GM23248 (cell line): ENCODE measurements around the gene TSLP. TPM values are rescaled to one million over a fixed set of nuclear protein-coding genes. Genes with fewer than 3 reads are reported as not detected.

Experiments
- DNase-seq: peaks from one replicate; pipeline ENCODE4 v3.0.0-alpha.2; 2015
- H2AFZ ChIP-seq: fragments of 200-600 bp; sonication (generic); 2 replicates; pipeline ENCODE4 v1.6.1; 2016; ENCODE audit warnings: antibody characterized with exemption
- H3F3A ChIP-seq: fragments of 200-600 bp; sonication (generic); 2 replicates; pipeline ENCODE4 v1.6.1; 2016; ENCODE audit warnings: mild to moderate bottlenecking, antibody characterized with exemption, mixed run types; ENCODE audit not compliant: insufficient read depth
- H3K27ac ChIP-seq: fragments of 200-600 bp; sonication (generic); 2 replicates; pipeline ENCODE4 v1.5.1; 2016; ENCODE audit warnings: mild to moderate bottlenecking
- H3K27me3 ChIP-seq: fragments of 200-600 bp; sonication (generic); replicated peaks from 2 replicates; pipeline ENCODE4 v1.6.1; 2016; ENCODE audit warnings: mild to moderate bottlenecking; ENCODE audit not compliant: insufficient read depth
- H3K36me3 ChIP-seq: fragments of 200-600 bp; sonication (generic); 2 replicates; pipeline ENCODE4 v1.6.1; 2016; ENCODE audit warnings: low read depth, mild to moderate bottlenecking
- H3K4me1 ChIP-seq: fragments of 200-600 bp; sonication (generic); 2 replicates; pipeline ENCODE4 v1.6.1; 2016; ENCODE audit warnings: mild to moderate bottlenecking; ENCODE audit not compliant: insufficient read depth
- H3K4me2 ChIP-seq: fragments of 200-600 bp; sonication (generic); one replicate; pipeline ENCODE4 v1.6.1; 2016; ENCODE audit warnings: mild to moderate bottlenecking; ENCODE audit not compliant: unreplicated experiment
- H3K4me3 ChIP-seq: fragments of 200-600 bp; sonication (generic); 2 replicates; pipeline ENCODE4 v1.5.1; 2016; ENCODE audit warnings: mild to moderate bottlenecking
- H3K79me2 ChIP-seq: fragments of 200-600 bp; sonication (generic); 2 replicates; pipeline ENCODE4 v1.6.1; 2016; ENCODE audit warnings: mild to moderate bottlenecking; ENCODE audit not compliant: insufficient read depth
- H3K9ac ChIP-seq: fragments of 200-600 bp; sonication (generic); 2 replicates; pipeline ENCODE4 v1.6.1; 2016; ENCODE audit warnings: mild to moderate bottlenecking
- H3K9me2 ChIP-seq: fragments of 200-600 bp; sonication (generic); 2 replicates; pipeline ENCODE4 v1.6.1; 2016; ENCODE audit warnings: mixed run types, mild to moderate bottlenecking, moderate library complexity; ENCODE audit not compliant: insufficient read depth
- H3K9me3 ChIP-seq: fragments of 200-600 bp; sonication (generic); one replicate; pipeline ENCODE4 v1.6.1; 2017; ENCODE audit warnings: low read depth
- H4K20me1 ChIP-seq: fragments of 200-600 bp; sonication (generic); 2 replicates; pipeline ENCODE4 v1.6.0; 2016; ENCODE audit not compliant: insufficient read depth
- EZH2 ChIP-seq: fragments of 200-600 bp; sonication (generic); IDR thresholded peaks from 2 replicates; pipeline ENCODE4 v1.6.1; 2018; ENCODE audit warnings: antibody characterized with exemption, mild to moderate bottlenecking; ENCODE audit not compliant: insufficient read depth, poor library complexity, severe bottlenecking
- EZH2phosphoT487 ChIP-seq: fragments of 200-600 bp; sonication (generic); IDR thresholded peaks from 2 replicates; pipeline ENCODE4 v1.6.1; 2018; ENCODE audit warnings: antibody characterized with exemption, moderate library complexity, mild to moderate bottlenecking, low read depth; ENCODE audit not compliant: insufficient read depth
- WGBS, 2 experiments: methylation state at CpG; one replicate each; pipeline ENCODE4 v1.1.6; 2015 to 2017; ENCODE audit warnings: low lambda C conversion rate in 2 of 2, low coverage in 1 of 2; ENCODE audit errors: missing lambda C conversion rate in 2 of 2; 5-methylcytosine and 5-hydroxymethylcytosine counted together
- in situ Hi-C: fragments of 300-500 bp; cut with MboI; formaldehyde crosslinking; loops from 2 replicates; pipeline ENCODE4 v1.15.0; 2020
- polyA plus RNA-seq: library from polyadenylated mRNA; unstranded; fragments of >200 nt; fragmentation: Nextera tagmentation; extraction: Ambion mirVana; gene quantifications from 2 replicates; pipeline ENCODE4 v1.2.1, GENCODE V29; 2016
- total RNA-seq: library from RNA; depleted of rRNA; stranded (reverse); fragments of >200 nt; shearing (Covaris generic); gene quantifications from 2 replicates; pipeline ENCODE4 v1.2.3, GENCODE V29; 2014

Gene TSLP
- total and polyA plus RNA-seq, 2 experiments from 2014 or later: not detected

DNA sequence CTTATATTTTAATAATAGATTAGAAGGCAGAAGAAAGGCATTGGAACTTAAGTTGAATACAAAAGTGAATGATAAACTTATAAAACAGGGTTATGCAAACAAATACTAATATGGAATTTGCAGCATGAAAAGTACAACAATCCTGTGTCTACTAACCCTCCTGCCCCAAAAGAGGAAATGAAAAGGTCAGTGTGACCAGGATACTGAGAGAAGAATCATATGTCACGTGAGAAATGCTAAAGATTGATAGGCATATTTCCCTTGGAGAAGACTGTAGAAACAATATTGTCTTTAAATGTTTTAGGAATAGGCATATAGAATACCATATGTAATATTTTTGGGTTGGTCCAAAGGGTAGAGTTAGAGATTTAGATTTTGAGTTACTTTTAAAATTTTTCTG lies 24.5 kb downstream of the TSLP start:
- no peak overlapping the region for H3K4me3 ChIP-seq
- in situ Hi-C loops: no loop called here
- no peak overlapping the region for H2AFZ ChIP-seq
- DNase-seq: no peak
- H3F3A ChIP-seq: peaks cover 9% of the 10 kb centered on the region
- H3K4me2 ChIP-seq: no peak overlapping the region
- H3K4me1 ChIP-seq: peaks cover 19% of the 10 kb centered on the region
- H3K9ac ChIP-seq: no peak overlapping the region
- no peaks in the 10 kb centered on the region for H4K20me1 ChIP-seq
- H3K27me3 ChIP-seq: no peaks in the 10 kb centered on the region
- peaks cover 53% of the 10 kb centered on the region for H3K79me2 ChIP-seq
- no peaks in the 10 kb centered on the region for H3K9me3 ChIP-seq
- peaks cover 19% of the 10 kb centered on the region for H3K36me3 ChIP-seq
- WGBS, 2 experiments: 100% methylated on average over 1 of the region's 1 CpG
- TF ChIP-seq EZH2phosphoT487: no peak
- TF ChIP-seq EZH2: no peak
- no peaks in the 10 kb centered on the region for H3K9me2 ChIP-seq
- no peak overlapping the region for H3K27ac ChIP-seq

GRCh38 chr5:111099058-111099778 lies 27.7 kb downstream of the TSLP start:
- no peaks in the 10 kb centered on the region for H4K20me1 ChIP-seq
- in situ Hi-C loops: no loop called here
- peaks cover 34% of the 10 kb centered on the region for H3K79me2 ChIP-seq
- H3K4me1 ChIP-seq: peaks cover 12% of the 10 kb centered on the region
- peaks cover 9% of the 10 kb centered on the region for H3F3A ChIP-seq
- 90 to 100% methylated on average over 1 of the region's 1 CpG for WGBS, 2 experiments
- no peak overlapping the region for H3K4me3 ChIP-seq
- no peak overlapping the region for H2AFZ ChIP-seq
- no peak overlapping the region; the same call in 1 of the 2 replicates for H3K27ac ChIP-seq
- no peaks in the 10 kb centered on the region for H3K27me3 ChIP-seq
- no peak for TF ChIP-seq EZH2
- TF ChIP-seq EZH2phosphoT487: no peak
- H3K9me3 ChIP-seq: no peaks in the 10 kb centered on the region
- peak; percentile 40 for DNase-seq
- H3K9ac ChIP-seq: no peak overlapping the region
- H3K4me2 ChIP-seq: no peak overlapping the region
- H3K9me2 ChIP-seq: no peaks in the 10 kb centered on the region
- peaks cover 48% of the 10 kb centered on the region for H3K36me3 ChIP-seq

DNA sequence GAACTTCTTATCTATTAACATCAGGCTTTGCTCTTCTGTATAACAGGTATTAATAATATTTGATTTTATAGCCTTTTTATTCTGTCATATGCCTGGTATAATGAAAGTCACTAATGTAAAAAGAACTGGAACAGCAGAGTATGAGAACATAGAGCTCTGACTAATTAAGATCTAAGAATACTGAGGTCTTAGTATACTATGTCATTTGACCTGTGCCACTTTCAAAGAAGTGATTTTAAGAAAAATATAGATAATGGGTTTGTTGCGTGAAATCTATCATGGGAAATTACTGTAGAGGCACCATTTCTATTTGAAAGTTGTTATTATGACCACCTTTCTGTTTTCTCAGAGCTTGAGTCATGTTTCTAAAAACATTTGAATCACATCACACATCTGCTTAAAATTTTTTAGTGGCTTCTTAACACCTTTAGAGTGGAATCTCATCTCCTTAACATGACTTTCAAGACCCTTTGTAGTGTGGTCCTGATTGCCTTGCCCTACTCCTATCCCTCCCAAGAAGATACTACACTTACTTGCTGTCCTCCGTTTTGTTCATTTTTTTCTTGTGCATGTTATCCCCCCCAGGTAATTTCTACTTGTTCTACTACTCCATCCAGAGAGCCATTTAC lies 34.9 kb downstream of the TSLP start:
- H3K9ac ChIP-seq: no peak overlapping the region
- no peaks in the 10 kb centered on the region for H3K4me1 ChIP-seq
- no peaks in the 10 kb centered on the region for H3K9me2 ChIP-seq
- H3K36me3 ChIP-seq: peaks cover 88% of the 10 kb centered on the region
- WGBS, 2 experiments: 95 to 98% methylated on average over 2 of the region's 2 CpGs
- peaks cover 5% of the 10 kb centered on the region; the same call in 1 of the 2 replicates for H3K79me2 ChIP-seq
- no peak for DNase-seq
- H3K27ac ChIP-seq: no peak overlapping the region
- H4K20me1 ChIP-seq: no peaks in the 10 kb centered on the region
- H3K9me3 ChIP-seq: no peaks in the 10 kb centered on the region
- no peaks in the 10 kb centered on the region for H3F3A ChIP-seq
- no peak overlapping the region for H3K4me2 ChIP-seq
- TF ChIP-seq EZH2: no peak
- no peak for TF ChIP-seq EZH2phosphoT487
- no peaks in the 10 kb centered on the region for H3K27me3 ChIP-seq
- no peak overlapping the region for H2AFZ ChIP-seq
- no peak overlapping the region for H3K4me3 ChIP-seq
- in situ Hi-C loops: no loop called here

DNA sequence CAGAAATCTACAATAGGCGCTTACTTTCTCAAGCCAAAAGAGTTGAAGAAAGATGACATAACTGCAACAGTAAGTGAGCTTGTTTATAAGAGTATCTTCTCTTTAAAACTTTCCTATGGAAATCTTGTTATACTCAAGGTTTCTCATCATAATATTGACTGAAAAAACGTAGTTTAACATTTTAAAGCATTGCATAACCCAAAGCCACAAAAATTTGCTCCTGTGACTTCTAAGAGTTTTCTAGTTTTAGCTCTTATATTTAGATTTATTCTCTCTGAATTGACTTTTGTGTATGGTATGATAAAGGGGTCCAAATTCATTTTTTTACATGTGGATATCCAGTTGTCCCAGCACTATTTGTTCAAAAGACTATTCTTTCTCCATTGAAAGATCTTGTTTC lies 35.9 kb downstream of the TSLP start:
- Histone ChIP-seq H3K36me3 (peaks cover 90% of the 10 kb centered on the region), H3K27ac (no peak overlapping the region), H3F3A (no peaks in the 10 kb centered on the region), H3K4me3 (no peak overlapping the region), H3K9me2 (no peaks in the 10 kb centered on the region), H3K9ac (no peak overlapping the region), H2AFZ (no peak overlapping the region), H3K4me2 (no peak overlapping the region), H3K9me3 (no peaks in the 10 kb centered on the region), H3K27me3 (no peaks in the 10 kb centered on the region), H3K79me2 (peaks cover 5% of the 10 kb centered on the region; the same call in 1 of the 2 replicates), H3K4me1 (no peaks in the 10 kb centered on the region), H4K20me1 (no peaks in the 10 kb centered on the region)
- in situ Hi-C loops: no loop called here
- DNase-seq: no peak
- 80 to 86% methylated on average over 2 of the region's 2 CpGs for WGBS, 2 experiments
- TF ChIP-seq EZH2phosphoT487 (no peak), EZH2 (no peak)
